Stimulated activated CD8-positive, alpha-beta memory T cell treated with anti-CD3 and anti-CD28 coated beads, Interleukin-12 subunit alpha, Interleukin-12 subunit beta, amount 100 ng/mL, for 24 hours (primary cell): ENCODE measurements around the gene SLC4A1AP.
"Not testable (repeated sequence)": the region's sequence is repeated elsewhere in the genome, so short reads cannot be mapped to it uniquely, and the experiment has no call there.

Experiments
- DNase-seq: peaks from one replicate; pipeline ENCODE4 v3.0.0-alpha.2; 2020; ENCODE audit errors: extremely low read depth

SLC4A1AP gene

DNA sequence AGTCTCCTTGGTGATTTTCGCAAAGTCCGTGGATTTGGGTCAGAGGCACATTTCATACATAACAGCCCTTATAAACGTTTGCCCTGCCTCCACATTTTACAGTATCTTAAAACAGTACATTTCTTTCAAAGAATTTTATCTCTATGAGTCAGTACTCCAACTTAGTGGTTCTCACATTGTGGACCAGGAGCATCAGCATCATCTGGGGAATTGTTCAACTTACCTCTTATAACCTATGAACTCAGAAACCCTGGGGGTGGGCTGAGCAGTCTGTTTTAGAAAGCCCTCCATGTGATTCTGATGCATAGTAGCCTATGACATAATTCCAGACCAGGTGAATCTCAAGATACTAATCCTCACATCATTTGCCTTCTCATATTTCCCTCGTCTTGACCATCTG is 12.6 kb upstream of the SLC4A1AP start:
- no peak for DNase-seq

DNA sequence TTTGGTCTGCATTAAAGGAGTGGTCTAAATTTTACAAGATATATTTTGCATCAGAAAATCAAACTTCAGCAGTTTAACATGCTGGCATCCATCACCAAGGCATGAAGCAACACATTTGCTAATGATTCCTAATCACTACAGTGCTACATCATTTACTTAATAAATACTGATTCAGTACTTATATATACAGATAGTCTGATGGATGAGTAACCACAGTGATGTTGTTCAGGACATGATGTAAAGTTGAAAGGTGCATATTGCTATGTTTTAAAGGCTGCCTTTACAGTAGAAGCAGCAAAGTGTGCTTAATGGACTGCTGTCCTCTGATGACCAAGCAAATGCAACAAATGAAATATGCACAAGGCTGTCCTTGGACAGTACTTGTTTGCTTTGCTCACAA is 11.3 kb upstream of the SLC4A1AP start:
- no peak for DNase-seq

DNA sequence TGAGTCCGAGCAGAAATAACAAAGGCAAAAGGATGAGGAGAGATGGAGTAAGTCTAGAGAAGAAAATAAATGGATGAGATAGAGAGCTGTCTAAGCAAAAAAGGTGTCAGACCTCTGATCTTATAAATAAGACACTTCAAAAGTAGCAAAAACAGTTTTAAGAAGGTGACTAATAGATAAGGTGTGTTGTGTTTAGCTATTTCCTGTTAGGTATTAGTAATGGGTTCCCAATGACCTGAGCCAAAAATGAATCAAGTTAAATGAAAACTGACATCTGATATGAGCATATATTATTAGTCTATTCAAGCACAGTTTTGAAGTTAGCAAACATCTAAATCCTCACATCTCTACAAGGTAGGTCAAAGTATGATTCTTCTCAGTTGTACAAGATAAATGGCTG is 10.9 kb upstream of the SLC4A1AP start:
- no peak for DNase-seq

DNA sequence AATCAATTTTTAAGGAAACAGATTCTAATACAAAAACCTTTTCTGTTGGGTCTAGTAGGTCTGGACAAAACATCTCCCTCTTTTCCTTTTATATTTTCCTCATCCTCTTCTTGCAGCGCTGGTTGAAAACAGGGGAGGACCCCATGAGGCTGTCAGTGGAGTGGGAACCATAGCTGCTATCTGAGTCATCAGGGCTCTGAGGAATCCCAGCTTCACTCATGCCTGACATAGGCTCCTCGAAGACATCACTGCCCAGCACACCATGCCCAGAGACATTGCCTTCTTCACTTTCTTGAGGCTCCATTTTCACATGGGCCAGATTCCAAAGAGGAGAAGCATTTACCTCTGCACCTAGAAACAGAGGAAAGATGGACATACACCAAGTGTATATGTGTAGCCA is 10.3 kb upstream of the SLC4A1AP start:
- no peak for DNase-seq

DNA sequence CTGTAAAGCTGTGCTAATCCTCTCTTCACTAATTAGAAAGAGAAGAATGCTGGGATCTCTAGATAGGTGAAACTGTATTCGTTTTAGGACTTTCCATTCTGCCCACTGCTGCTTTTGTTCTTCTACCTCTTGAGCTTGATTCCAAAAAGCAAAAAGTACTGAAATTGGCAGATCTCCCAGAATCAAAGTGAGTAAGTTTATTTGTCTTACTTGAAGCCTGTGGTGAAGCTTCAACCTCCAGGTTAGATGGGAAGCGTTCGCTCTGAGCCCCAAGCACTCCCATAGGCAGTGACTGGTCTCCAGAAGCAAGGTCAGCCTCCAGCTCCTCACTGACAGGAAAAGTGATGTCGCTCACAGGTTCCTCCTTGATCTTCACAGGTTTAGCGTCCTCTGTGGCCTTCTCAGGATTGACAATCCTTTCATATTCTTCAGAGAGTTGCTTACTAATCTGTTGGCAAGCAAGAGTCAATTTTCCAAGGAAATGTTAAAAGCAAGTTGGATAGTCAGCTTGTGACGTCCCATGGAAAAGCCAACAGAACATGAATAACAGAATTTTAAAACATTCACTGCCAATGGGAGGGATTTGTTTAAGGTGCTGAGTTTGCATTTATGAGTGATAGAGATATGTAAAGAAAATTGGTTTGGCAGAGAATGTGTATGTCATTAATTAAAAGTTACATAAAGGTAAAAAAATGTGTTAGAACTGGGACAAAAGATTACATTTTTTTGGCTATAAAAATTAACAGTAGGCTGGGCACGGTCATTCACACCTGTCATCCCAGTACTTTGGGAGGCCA is 8.3 kb upstream of the SLC4A1AP start:
- no peak for DNase-seq

DNA sequence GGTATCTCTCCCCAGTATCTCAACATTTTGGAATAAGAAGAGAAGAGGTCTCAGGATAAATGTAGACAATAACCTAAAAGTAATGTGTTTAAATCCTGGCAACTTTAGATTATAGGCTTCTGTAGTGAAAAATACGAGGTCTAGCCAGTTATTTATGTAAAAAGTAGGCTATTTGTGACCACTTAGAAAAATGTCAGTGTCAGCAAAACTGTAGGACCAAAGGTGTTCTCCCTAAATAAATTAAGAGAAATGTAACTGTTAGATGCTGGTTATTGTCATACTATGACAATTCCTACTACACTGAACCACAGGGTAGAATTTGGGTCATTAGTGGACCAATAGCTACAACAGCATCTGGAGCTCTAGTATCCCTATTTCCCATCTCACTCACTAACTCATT is 2.3 kb upstream of the SLC4A1AP start:
- no peak for DNase-seq

DNA sequence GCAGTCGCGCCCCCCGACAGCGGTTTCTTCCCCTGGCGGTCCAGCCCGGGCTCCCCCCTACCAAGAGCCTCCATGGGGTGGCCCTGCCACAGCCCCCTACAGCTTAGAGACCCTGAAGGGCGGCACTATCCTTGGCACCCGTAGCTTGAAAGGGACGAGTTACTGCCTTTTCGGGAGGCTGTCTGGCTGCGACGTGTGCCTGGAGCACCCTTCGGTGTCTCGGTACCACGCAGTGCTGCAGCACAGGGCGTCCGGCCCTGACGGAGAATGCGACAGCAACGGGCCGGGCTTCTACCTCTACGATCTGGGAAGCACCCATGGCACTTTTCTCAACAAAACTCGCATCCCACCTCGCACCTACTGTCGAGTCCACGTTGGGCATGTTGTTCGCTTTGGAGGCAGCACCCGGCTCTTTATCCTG is 475 bp downstream of the SLC4A1AP start:
- no peak for DNase-seq

DNA sequence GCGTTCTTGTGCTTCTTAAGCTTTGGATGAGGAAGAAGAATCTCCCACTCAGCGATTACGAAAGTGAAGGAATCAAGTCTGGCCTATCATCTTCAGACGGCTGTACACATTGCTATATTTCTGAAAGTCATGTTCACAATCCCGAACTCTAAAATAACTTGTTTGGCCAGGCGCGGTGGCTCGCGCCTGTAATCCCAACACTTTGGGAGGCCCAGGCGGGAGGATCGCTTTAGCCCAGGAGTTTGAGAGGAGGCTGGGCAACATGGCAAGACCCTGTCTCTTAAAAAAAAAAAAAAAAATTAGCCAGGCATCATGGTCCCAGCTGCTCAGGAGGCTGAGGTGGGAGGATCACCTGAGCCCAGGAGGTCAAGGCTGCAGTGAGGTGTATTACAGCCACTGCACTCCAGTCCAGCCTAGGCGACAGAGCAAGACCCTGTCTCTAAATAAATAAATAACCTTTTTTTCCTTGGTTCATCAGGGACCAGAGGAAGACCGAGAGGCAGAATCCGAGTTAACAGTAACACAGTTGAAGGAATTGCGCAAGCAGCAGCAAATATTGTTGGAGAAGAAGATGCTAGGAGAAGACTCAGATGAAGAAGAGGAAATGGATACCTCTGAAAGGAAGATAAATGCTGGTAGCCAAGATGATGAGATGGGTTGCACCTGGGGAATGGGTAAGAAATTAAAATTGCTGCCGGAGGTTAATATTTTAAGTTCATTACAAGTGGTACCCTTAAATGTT is 1.1 kb downstream of the SLC4A1AP start:
- no peak for DNase-seq

DNA sequence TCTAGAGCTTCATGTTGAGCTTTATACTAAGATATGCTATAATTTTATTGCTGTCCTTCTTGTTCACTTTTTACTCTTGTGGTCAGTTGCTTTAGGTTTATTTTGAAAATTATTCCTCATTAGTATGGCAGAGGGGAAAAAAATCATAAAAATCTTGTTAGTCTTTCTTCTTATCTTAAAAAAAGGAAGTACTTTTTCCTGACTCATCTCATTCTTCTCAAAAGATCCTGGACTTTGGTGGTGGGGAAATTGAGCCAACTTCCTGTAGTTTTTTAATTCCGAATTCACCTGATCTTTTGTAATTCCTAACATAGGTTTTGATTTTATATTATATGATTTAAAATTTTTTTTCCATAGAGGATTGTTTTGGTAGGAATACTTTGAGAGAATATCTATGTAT is 3.8 kb downstream of the SLC4A1AP start:
- no peak for DNase-seq

DNA sequence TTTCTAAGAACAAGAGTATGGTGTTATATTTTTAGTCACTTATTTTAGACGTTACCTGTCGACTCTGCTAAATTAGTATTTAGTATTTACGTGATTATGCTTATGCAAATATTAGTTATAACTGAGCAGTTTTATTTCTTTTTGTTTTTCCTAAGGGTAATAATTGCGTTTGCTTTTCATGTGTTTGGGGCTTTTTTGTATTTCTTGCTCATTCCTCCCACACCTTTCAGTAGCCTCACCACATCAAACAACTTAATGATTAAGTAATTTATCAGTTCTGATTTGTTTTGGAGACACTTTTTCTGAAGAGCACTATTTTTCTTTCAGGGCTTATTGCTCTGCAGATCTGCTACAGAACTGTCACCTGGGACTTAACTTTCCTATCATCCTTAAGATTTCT is 7.5 kb downstream of the SLC4A1AP start:
- DNase-seq = no peak

DNA sequence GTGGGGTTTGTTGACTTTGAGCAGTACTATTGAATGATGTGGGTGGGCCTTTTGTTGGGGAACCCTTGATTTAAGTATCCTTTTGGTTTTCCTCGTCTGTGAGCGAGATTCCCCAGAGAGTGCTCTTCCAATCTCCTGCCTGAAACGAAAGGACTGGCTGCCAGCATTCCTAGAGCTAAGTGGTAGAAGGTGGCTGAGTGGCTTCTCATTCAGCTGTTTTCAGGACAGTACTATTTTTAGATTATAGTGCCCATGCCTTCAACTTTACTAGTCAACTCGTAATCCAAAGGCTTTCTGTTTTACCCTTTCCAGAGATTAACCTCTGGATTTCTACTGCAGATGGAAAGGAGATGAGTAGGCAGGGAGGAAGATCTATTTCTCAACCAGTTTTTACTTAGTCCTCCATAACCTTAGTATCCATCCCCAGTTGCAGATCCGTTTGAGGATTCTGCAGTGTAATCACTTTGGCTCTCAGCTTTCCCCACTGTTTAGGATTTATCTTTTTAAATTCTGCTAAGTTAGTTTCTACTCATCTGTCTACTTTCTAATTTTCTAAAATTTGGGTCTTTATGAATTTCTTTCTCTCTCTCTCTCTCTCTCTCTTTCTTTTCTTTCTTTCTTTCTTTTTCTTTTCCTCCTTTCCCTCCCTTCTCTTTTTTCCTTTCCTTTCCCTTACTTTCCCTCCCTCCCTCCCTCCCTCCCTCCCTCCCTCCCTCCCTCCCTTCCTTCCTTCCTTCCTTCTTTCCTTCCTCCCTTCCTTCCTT is 9.2 kb downstream of the SLC4A1AP start:
- DNase-seq = no peak

DNA sequence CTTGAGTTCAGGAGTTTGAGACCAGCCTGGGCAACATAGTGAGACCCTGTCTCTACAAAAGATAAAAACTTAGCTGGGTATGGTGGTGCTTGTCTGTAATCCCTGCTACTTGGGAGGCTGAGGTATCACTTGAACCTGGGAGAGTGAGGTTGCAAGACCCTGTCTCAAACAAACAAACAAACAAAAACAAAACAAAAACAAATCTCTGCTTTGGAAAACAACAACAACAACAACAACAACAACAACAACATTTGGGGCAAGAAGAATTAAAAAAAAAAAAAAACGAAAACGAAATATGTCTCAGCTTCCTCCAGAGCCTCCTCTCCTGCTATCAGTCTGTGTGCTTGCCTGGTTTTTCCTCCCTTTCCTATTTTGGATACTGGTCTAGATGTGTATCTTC is 16.9 kb downstream of the SLC4A1AP start:
- DNase-seq = no peak

DNA sequence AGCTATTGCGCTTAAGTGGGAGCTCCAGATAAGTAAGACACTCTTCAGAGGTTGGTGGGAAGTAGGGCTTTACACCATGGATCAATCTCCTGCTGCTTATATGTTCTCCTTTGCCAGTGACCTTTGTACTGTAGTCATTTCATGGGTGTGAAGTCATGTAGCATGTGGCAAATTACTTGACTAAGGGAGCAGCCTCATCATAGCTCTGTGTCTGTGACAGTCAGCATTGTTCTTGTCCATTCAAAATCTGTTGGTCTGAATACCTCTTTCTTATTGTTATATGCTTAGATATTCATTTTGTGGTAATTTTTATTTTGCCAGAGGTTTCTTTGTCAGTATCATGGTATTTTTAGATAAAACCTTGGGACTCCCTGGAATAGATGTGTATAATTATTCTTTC is 18.2 kb downstream of the SLC4A1AP start:
- DNase-seq = no peak

DNA sequence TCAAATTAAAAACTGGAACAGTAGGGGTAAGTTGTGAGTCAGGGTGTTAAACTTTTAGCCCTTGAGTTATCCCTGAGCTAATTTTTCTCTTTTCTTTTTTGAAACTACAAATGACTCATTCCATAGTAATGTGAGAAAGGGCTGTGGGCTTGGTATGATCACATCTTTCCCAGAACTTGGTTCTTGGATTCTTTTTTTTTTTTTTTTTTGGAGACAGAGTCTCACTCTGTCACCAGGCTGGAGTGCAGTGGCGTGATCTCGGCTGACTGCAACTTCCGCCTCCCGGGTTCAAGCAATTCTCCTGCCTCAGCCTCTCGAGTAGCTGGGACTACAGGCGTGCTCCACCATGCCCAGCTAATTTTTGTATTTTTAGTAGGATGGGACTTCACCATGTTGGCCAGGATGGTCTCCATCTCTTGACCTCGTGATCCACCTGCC is 18.7 kb downstream of the SLC4A1AP start:
- DNase-seq = not testable (repeated sequence)

DNA sequence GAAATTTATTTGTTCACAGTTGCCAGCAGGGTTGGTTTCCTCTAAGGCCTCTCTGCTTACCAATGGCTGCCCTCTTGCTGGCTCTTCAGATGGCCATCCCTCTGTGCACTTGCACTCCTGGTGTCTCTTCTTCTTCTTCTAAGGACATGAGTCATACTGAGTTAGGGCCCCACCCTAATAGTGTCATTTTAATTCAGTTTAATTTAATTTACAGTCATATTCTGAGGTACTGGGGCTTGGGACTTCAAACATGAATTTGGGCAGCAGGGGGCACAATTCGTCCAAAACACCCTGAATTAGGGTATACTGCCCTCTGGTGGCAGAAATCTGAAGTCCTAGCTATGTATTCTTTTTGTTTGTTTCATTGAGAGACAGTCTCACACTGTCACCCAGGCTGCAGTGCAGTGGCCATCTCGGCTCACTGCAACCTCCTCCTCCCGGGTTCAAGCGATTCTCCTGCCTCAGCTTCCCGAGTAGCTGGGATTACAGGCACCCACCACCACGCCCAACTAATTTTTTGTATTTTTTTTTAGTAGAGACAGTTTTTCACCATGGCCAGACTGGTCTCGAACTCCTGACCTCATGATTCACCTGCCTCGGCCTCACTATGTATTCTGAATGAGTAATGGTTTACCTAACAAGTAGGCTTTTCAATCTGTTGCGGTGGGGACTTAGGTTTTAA is 19.8 kb downstream of the SLC4A1AP start:
- DNase-seq = peak; percentile 64

DNA sequence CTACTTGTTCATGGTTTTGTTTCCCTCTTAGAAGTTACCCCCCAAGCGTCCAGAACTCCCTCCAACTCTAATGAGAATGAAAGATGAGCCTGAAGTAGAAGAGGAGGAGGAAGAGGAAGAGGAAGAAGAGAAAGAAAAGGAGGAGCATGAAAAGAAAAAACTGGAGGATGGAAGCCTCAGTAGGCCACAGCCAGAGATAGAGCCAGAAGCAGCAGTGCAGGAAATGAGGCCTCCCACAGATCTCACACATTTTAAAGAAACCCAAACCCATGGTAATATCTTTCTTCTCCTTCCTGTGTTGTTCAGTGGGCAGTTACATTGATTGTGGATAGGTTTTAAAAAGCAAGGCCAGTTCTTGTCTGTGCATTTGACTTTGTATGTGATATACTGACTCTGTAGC is 21.3 kb downstream of the SLC4A1AP start:
- DNase-seq = not testable (repeated sequence)

DNA sequence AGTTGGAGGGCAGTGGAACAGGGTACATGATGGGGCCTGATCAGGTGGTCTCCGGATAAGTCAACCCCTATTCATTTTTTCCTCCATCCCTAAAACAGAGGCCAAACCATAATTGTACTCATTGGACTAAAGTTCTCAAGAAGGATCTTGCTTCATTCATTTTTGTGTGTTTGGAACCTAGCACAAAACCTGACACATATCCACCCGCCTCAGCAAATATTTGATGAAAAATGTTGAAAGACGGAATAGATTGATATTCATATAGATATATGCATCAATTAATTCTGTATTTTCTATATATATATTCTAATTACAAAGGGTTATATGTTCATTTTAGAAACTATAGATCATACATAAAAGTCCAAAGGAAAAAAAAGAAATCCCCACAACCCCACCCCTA is 21.9 kb downstream of the SLC4A1AP start:
- no peak for DNase-seq

DNA sequence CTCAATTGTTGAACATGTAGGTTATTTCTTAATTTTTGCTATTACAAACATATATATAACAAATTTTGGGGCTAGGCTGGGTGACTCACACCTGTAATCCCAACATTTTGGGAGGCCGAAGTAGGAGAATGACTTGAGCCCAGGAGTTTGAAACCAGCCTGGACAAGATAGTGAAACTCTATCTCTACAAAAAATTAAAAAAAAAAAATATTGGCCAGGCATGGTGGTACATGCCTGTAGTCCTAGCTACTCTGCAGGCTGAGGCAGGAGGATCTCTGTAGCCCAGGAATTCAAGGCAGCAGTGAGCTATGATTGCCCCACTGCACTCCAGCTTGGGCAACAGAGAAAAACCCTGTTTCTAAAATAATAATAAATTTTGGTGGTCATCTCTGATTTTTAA is 23.5 kb downstream of the SLC4A1AP start:
- DNase-seq = no peak

DNA sequence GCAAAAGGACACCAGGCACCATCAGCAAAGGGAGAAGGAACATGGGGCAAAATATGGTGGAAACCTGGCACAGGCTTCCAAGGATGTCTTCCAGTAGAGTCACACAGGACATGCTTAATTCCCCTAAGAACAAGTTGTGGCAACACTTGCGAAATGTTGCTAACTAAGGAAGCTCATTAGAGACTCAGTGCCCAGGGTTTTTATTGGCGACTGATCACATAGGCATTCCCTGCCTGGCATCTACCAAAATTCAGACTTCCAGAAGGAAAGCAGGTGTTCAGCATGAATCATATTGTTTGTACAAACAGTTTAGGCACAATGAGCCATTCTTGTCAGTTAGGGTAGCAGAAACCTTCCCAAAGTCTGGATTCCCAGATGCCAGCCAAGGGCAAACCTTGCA is 25.7 kb downstream of the SLC4A1AP start:
- DNase-seq = no peak

DNA sequence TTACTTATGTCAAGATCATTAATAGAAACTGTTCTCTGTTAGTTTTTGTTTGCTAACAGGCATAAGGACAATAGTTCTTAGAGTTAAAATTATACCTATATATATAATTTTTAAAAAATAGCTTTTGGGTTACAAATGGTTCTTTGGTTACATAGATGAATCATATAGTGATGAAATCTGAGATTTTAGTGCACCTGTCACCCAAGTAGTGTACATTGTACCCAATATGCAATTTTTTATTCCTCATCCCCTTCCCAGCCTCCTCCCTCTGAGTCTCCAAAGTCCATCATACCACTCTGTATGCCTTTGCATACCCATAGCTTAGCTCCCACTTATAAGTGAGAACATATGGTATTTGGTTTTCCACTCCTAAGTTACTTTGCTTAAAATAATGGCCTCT is 26.4 kb downstream of the SLC4A1AP start:
- no peak for DNase-seq

DNA sequence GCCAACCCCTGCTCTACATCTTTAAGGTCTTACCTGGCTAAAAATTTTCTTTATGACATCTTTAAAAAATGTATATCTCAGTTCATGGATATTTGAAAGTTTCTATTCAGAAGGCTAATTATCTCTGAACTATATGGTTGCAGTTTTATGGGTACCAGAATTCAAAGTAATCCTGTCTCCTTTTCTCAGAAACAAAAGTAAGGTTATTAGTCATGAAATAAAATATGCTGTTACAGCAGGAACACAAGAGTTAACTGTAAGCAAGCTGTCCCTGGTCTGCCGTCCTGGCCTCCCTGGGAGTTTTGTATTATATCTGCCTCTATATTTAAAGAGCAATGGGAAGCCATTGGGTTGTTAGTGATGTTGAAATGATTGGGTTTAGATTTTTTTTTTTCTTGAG is 34.0 kb downstream of the SLC4A1AP start:
- no peak for DNase-seq

DNA sequence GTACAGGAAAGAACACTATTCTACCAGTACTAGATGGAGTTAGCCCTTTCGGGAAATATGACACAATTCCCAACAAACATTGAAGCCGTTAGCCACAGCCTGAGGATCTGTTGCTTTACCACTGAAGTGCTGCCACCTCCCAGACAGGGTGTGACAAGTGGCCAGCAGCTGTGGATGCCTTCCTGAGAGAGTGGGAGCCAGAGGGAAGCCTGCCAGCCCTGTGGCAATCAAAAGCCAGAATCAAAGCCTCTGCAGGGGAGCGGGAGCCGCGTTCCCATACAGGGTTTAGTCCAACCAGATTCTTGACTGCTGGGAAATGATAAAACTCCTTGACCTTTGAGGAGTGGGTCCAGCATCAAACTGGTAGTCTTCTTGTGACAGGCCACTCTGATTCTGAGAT is 38.0 kb downstream of the SLC4A1AP start:
- no peak for DNase-seq
